ENCODE results near the gene ZNRF3.

GRCh38 chr22:29014293-29014692 is 130.9 kb downstream of the ZNRF3 start:
- TF ChIP-seq, protein P1, sequence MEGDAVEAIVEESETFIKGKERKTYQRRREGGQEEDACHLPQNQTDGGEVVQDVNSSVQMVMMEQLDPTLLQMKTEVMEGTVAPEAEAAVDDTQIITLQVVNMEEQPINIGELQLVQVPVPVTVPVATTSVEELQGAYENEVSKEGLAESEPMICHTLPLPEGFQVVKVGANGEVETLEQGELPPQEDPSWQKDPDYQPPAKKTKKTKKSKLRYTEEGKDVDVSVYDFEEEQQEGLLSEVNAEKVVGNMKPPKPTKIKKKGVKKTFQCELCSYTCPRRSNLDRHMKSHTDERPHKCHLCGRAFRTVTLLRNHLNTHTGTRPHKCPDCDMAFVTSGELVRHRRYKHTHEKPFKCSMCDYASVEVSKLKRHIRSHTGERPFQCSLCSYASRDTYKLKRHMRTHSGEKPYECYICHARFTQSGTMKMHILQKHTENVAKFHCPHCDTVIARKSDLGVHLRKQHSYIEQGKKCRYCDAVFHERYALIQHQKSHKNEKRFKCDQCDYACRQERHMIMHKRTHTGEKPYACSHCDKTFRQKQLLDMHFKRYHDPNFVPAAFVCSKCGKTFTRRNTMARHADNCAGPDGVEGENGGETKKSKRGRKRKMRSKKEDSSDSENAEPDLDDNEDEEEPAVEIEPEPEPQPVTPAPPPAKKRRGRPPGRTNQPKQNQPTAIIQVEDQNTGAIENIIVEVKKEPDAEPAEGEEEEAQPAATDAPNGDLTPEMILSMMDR (IDR thresholded peaks at IDR 0.05) = no peak
- TF ChIP-seq POLR2A (IDR thresholded peaks at IDR 0.05) = no peak
- TF ChIP-seq EP300 (IDR thresholded peaks at IDR 0.05) = no peak
